ENCODE results near the gene MAZ.

DNA sequence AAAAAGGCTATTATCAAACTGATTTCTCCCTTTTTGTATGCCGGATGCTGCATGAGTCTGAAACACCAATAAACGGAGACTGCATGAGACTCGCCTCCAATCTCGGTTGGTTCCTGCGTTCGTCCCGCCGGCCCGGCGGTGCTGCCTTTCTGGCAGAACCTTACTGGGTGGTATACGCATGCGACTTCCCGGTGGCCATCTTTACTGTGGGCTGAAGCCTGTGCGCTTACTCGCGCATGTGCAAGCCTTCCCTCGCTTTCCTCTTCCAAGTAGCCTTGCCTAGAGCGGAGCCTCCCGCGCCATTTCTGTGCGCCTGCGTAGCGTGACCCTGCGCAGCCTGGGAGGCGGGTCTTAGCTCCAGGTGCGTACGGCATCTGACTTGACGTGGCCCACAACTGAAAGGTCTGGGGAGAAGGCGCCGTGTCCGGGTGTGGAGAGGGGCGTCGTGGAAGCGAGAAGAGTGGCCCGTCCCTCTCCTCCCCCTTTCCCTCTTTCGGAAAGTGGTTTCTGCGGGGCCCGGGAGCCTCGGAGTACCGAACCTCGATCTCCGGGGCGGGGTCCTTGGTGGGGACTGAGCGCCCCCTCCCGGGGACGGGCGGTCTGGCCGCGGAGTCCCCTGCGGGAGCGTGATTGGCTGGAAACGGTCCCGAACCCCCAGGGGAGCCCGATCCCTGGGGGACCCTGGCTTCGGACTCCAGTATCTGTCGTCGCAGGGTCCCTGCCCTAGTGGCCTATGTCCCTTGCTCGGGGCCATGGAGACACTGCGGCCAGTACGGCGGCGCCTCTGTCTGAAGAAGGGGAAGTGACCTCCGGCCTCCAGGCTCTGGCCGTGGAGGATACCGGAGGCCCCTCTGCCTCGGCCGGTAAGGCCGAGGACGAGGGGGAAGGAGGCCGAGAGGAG, 9.7 kb downstream of the MAZ start, which contains the start of gene PAGR1:
- TF ChIP-seq, protein P1, sequence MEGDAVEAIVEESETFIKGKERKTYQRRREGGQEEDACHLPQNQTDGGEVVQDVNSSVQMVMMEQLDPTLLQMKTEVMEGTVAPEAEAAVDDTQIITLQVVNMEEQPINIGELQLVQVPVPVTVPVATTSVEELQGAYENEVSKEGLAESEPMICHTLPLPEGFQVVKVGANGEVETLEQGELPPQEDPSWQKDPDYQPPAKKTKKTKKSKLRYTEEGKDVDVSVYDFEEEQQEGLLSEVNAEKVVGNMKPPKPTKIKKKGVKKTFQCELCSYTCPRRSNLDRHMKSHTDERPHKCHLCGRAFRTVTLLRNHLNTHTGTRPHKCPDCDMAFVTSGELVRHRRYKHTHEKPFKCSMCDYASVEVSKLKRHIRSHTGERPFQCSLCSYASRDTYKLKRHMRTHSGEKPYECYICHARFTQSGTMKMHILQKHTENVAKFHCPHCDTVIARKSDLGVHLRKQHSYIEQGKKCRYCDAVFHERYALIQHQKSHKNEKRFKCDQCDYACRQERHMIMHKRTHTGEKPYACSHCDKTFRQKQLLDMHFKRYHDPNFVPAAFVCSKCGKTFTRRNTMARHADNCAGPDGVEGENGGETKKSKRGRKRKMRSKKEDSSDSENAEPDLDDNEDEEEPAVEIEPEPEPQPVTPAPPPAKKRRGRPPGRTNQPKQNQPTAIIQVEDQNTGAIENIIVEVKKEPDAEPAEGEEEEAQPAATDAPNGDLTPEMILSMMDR (IDR thresholded peaks at IDR 0.05; ENCODE audit: low read depth, low read length): peak; percentile 79
- TF ChIP-seq POLR2A (IDR thresholded peaks at IDR 0.05; ENCODE audit: extremely low read depth, insufficient read length): peak; percentile 77

All from NB4 (cell line).